ENCODE data around the gene SMIM14. TPM values are rescaled to one million over a fixed set of nuclear protein-coding genes. Genes with fewer than 3 reads are reported as not detected.
"Not testable (repeated sequence)": the region's sequence is repeated elsewhere in the genome, so short reads cannot be mapped to it uniquely, and the experiment has no call there.

SMIM14 gene
- total RNA-seq, 6 experiments from 2014 or later, result 54.0 to 224 (median 124) TPM

GRCh38 chr4:39620551-39621313 is 17.9 kb downstream of the SMIM14 start:
- no peak for ATAC-seq

GRCh38 chr4:39617534-39617933 is 21.1 kb downstream of the SMIM14 start:
- H3K4me1 ChIP-seq, result peaks cover 0 to 11% (median 4%) of the 10 kb centered on the region in 4 donors
- no peaks in the 10 kb centered on the region for H3K36me3 ChIP-seq
- intact Hi-C loops (cut with DNase I), result no loop called here
- H3K4me3 ChIP-seq, result no peak overlapping the region
- H3K27me3 ChIP-seq, result no peaks in the 10 kb centered on the region
- DNase-seq (no peak), ATAC-seq (no peak)
- no peaks in the 10 kb centered on the region for H3K9me3 ChIP-seq
- 78% methylated on average over 2 of the region's 2 CpGs for WGBS (ENCODE audit: insufficient coverage, low coverage, low lambda C conversion rate, missing lambda C conversion rate)
- TF ChIP-seq POLR2A (IDR thresholded peaks at IDR 0.05) (no peak), CTCF (IDR thresholded peaks at IDR 0.05) (no peak)
- no peak overlapping the region for H3K27ac ChIP-seq

More at GRCh38 chr4:39620551-39621313, 17.9 kb downstream of the SMIM14 start:
- H3K4me3 ChIP-seq, result no peak overlapping the region
- intact Hi-C loops (cut with DNase I), result no loop called here
- no peaks in the 10 kb centered on the region for H3K36me3 ChIP-seq
- H3K9me3 ChIP-seq, result no peaks in the 10 kb centered on the region
- no peaks in the 10 kb centered on the region for H3K27me3 ChIP-seq
- H3K4me1 ChIP-seq, result peaks cover 0 to 22% (median 4%) of the 10 kb centered on the region in 4 donors
- H3K27ac ChIP-seq, result peak overlapping the region in 2 of 3 donors; percentile 1 to 16
- TF ChIP-seq CTCF (IDR thresholded peaks at IDR 0.05) (no peak), POLR2A (IDR thresholded peaks at IDR 0.05) (no peak)
- WGBS (ENCODE audit: insufficient coverage, low coverage, low lambda C conversion rate, missing lambda C conversion rate), result 73% methylated on average over 4 of the region's 4 CpGs
- DNase-seq, result no peak

GRCh38 chr4:39616651-39617050 is 22.0 kb downstream of the SMIM14 start:
- WGBS (ENCODE audit: insufficient coverage, low coverage, low lambda C conversion rate, missing lambda C conversion rate), result 81% methylated on average over 1 of the region's 1 CpG
- H3K4me3 ChIP-seq, result no peak overlapping the region
- H3K4me1 ChIP-seq, result peaks cover 0 to 7% (median under 1%) of the 10 kb centered on the region in 4 donors
- DNase-seq, result no peak
- TF ChIP-seq CTCF (IDR thresholded peaks at IDR 0.05) (no peak), POLR2A (IDR thresholded peaks at IDR 0.05) (no peak)
- H3K36me3 ChIP-seq, result peaks cover 0 to 2% (median 0%) of the 10 kb centered on the region in 4 donors
- no peak overlapping the region for H3K27ac ChIP-seq
- no peaks in the 10 kb centered on the region for H3K9me3 ChIP-seq
- H3K27me3 ChIP-seq, result no peaks in the 10 kb centered on the region
- intact Hi-C loops (cut with DNase I), result no loop called here
- no peak for ATAC-seq

- H3K27me3 ChIP-seq; H3K9me3 ChIP-seq; intact Hi-C loops (cut with DNase I); H3K36me3 ChIP-seq; H3K4me1 ChIP-seq; H3K27ac ChIP-seq; DNase-seq; ATAC-seq; H3K4me3 ChIP-seq: not testable (repeated sequence)
- WGBS (ENCODE audit: insufficient coverage, low coverage, low lambda C conversion rate, missing lambda C conversion rate), result no CpG with 5 or more reads among the region's 6 CpGs
These were observed 22.6 kb downstream of the SMIM14 start for GRCh38 chr4:39616112-39616511.

GRCh38 chr4:39614487-39615162 is 24.0 kb downstream of the SMIM14 start:
- H3K4me1 ChIP-seq, result peaks cover 0 to 7% (median 0%) of the 10 kb centered on the region in 4 donors
- TF ChIP-seq CTCF (IDR thresholded peaks at IDR 0.05) (no peak), POLR2A (IDR thresholded peaks at IDR 0.05) (no peak)
- no peaks in the 10 kb centered on the region for H3K9me3 ChIP-seq
- H3K36me3 ChIP-seq, result peaks cover 0 to 18% (median under 1%) of the 10 kb centered on the region in 4 donors
- intact Hi-C loops (cut with DNase I), result no loop called here
- H3K27ac ChIP-seq, result no peak overlapping the region
- WGBS (ENCODE audit: insufficient coverage, low coverage, low lambda C conversion rate, missing lambda C conversion rate), result 96% methylated on average over 2 of the region's 3 CpGs
- no peak overlapping the region for H3K4me3 ChIP-seq
- DNase-seq (no peak), ATAC-seq (peak in 1 of 4 donors; percentile 86)
- no peaks in the 10 kb centered on the region for H3K27me3 ChIP-seq
